H1 (cell line): ENCODE data around the gene AOAH. TPM values are rescaled to one million over a fixed set of nuclear protein-coding genes. Genes with fewer than 3 reads are reported as not detected.

Experiments used
- CTCF ChIA-PET: fragments of 300-600 bp; sonication (Branson Sonifier 250); formaldehyde crosslinking; loops from one replicate; lab custom pipeline; 2021; ENCODE audit not compliant: partially characterized antibody; lab: Charles Lee
- POLR2A ChIA-PET: fragments of 300-600 bp; sonication (Branson Sonifier 250); formaldehyde crosslinking; loops from one replicate; lab custom pipeline; 2021; ENCODE audit warnings: inconsistent platforms; ENCODE audit not compliant: partially characterized antibody; lab: Charles Lee
- DNase-seq, 2 experiments: peaks; one replicate each; pipeline versions ENCODE4 v3.0.0 to v3.0.0-alpha.2; 2010 to 2022; ENCODE audit warnings: low spot score in 2 of 2, low read depth in 1 of 2, mixed read lengths in 1 of 2
- FAIRE-seq: peaks from 2 replicates; lab custom pipeline; 2011; peaks lifted over from hg19 to GRCh38; lab: Jason Lieb, UNC
- H2AFZ ChIP-seq: 2 replicates; pipeline ENCODE4 v1.8.1; 2012; ENCODE audit warnings: low read length, inconsistent platforms
- H2AK5ac ChIP-seq: 2 replicates; pipeline ENCODE4 v1.6.1; 2013; ENCODE audit warnings: low read depth, low read length
- H2BK120ac ChIP-seq: replicated peaks from 2 replicates; pipeline ENCODE3; 2013; ENCODE audit warnings: low read depth, low read length, inconsistent platforms
- H2BK12ac ChIP-seq: 2 replicates; pipeline ENCODE4 v1.6.1; 2013; ENCODE audit warnings: low read depth, low read length
- H2BK15ac ChIP-seq: 2 replicates; pipeline ENCODE4 v1.6.1; 2013; ENCODE audit warnings: low read length
- H2BK20ac ChIP-seq: 2 replicates; pipeline ENCODE4 v1.6.1; 2013; ENCODE audit warnings: low read length
- H2BK5ac ChIP-seq: 2 replicates; pipeline ENCODE4 v1.6.1; 2013; ENCODE audit warnings: low read depth, low read length
- H3K14ac ChIP-seq: 2 replicates; pipeline ENCODE4 v1.6.1; 2013; ENCODE audit warnings: inconsistent platforms; ENCODE audit not compliant: insufficient read length
- H3K18ac ChIP-seq: 2 replicates; pipeline ENCODE4 v1.6.1; 2013; ENCODE audit warnings: low read length; ENCODE audit errors: extremely low read depth
- H3K23ac ChIP-seq: 2 replicates; pipeline ENCODE4 v1.6.1; 2013; ENCODE audit warnings: inconsistent platforms; ENCODE audit not compliant: insufficient read length
- H3K23me2 ChIP-seq: 2 replicates; pipeline ENCODE4 v1.6.1; 2013; ENCODE audit warnings: low read depth, low read length
- H3K27ac ChIP-seq: 2 replicates; pipeline ENCODE4 v1.6.1; 2011; ENCODE audit warnings: low read depth, low read length, inconsistent platforms
- H3K27me3 ChIP-seq, 4 experiments: replicated peaks in 1 of 4; 1 replicate in 1 of 4; 2 replicates in 3 of 4; pipeline versions ENCODE4 v1.6.1 to v1.8.1; 2011 to 2013; ENCODE audit warnings: low read length in 3 of 4, mild to moderate bottlenecking in 3 of 4, inconsistent platforms in 2 of 4, mixed read lengths in 2 of 4, moderate library complexity in 1 of 4; ENCODE audit not compliant: control insufficient read depth in 3 of 4, insufficient read depth in 3 of 4; ENCODE audit errors: extremely low read depth in 1 of 4
- H3K36me3 ChIP-seq, 4 experiments: 2 replicates each; pipeline versions ENCODE4 v1.6.1 to v1.8.1; 2011 to 2013; ENCODE audit warnings: mild to moderate bottlenecking in 4 of 4, low read length in 3 of 4, moderate library complexity in 2 of 4, control low read depth in 1 of 4, inconsistent platforms in 1 of 4; ENCODE audit not compliant: insufficient read depth in 4 of 4, control insufficient read depth in 2 of 4
- H3K4ac ChIP-seq: replicated peaks from 2 replicates; pipeline ENCODE3; 2013; ENCODE audit warnings: low read length, low read depth, mixed read lengths, inconsistent platforms; ENCODE audit not compliant: insufficient read length
- H3K4me1 ChIP-seq, 4 experiments: replicated peaks in 1 of 4; 1 replicate in 1 of 4; 2 replicates in 3 of 4; pipeline versions ENCODE4 v1.6.1 to v1.8.1; 2011 to 2013; ENCODE audit warnings: low read length in 3 of 4, inconsistent platforms in 2 of 4, mixed read lengths in 1 of 4; ENCODE audit not compliant: insufficient read depth in 4 of 4, control insufficient read depth in 3 of 4
- H3K4me2 ChIP-seq, 2 experiments: 2 replicates each; pipeline versions ENCODE4 v1.6.1 to v1.8.1; 2011 to 2013; ENCODE audit warnings: low read depth in 2 of 2, low read length in 2 of 2, control low read depth in 1 of 2, inconsistent platforms in 1 of 2, mild to moderate bottlenecking in 1 of 2; ENCODE audit not compliant: insufficient read depth in 1 of 2
- H3K4me3 ChIP-seq, 4 experiments: fragments of 200-600, 300-600 bp in 1 of 4; sonication (generic), shearing (Covaris generic), sonication (Bioruptor Twin) in 1 of 4; 2 replicates each; pipeline versions ENCODE4 v1.5.1 to v1.8.1; 2011 to 2016; ENCODE audit warnings: low read length in 4 of 4, low read depth in 3 of 4, control low read depth in 2 of 4, inconsistent platforms in 2 of 4, mild to moderate bottlenecking in 2 of 4, mixed read lengths in 1 of 4, moderate library complexity in 1 of 4; ENCODE audit not compliant: insufficient read depth in 2 of 4; ENCODE audit errors: extremely low read depth in 1 of 4
- H3K56ac ChIP-seq: replicated peaks from 2 replicates; pipeline ENCODE3; 2013; ENCODE audit warnings: low read depth, mild to moderate bottlenecking, mixed read lengths, low read length, inconsistent platforms; ENCODE audit not compliant: insufficient read length
- H3K79me1 ChIP-seq: 2 replicates; pipeline ENCODE4 v1.6.1; 2013; ENCODE audit warnings: low read depth, low read length, control low read depth
- H3K79me2 ChIP-seq, 2 experiments: 2 replicates each; pipeline versions ENCODE4 v1.6.1 to v1.8.1; 2012 to 2013; ENCODE audit warnings: low read length in 2 of 2, mild to moderate bottlenecking in 2 of 2, inconsistent platforms in 1 of 2; ENCODE audit not compliant: insufficient read depth in 2 of 2, control insufficient read depth in 1 of 2
- H3K9ac ChIP-seq, 4 experiments: replicated peaks in 1 of 4; 1 replicate in 1 of 4; 2 replicates in 3 of 4; pipeline versions ENCODE4 v1.6.1 to v1.8.1; 2011 to 2013; ENCODE audit warnings: low read depth in 3 of 4, low read length in 3 of 4, control low read depth in 2 of 4, mild to moderate bottlenecking in 2 of 4, moderate library complexity in 2 of 4, inconsistent platforms in 1 of 4; ENCODE audit errors: extremely low read depth in 1 of 4
- H3K9me3 ChIP-seq, 2 experiments: 2 replicates each; pipeline versions ENCODE4 v1.6.1 to v1.8.1; 2012 to 2013; ENCODE audit warnings: mild to moderate bottlenecking in 2 of 2, moderate library complexity in 2 of 2, control low read depth in 1 of 2, inconsistent platforms in 1 of 2, low read depth in 1 of 2, low read length in 1 of 2, mixed read lengths in 1 of 2; ENCODE audit not compliant: insufficient read depth in 2 of 2
- H4K20me1 ChIP-seq, 2 experiments: replicated peaks in 1 of 2; 2 replicates each; pipeline versions ENCODE3 to v1.8.1; 2011 to 2013; ENCODE audit warnings: inconsistent platforms in 2 of 2, low read length in 2 of 2, mild to moderate bottlenecking in 1 of 2; ENCODE audit not compliant: insufficient read depth in 2 of 2, control insufficient read depth in 1 of 2
- H4K5ac ChIP-seq: 2 replicates; pipeline ENCODE4 v1.6.1; 2013; ENCODE audit warnings: low read length, low read depth, mixed read lengths, inconsistent platforms; ENCODE audit not compliant: insufficient read length
- H4K8ac ChIP-seq: 2 replicates; pipeline ENCODE4 v1.8.0; 2013; ENCODE audit warnings: mild to moderate bottlenecking, moderate library complexity, low read length, inconsistent platforms; ENCODE audit not compliant: insufficient read depth; ENCODE audit errors: extremely low read depth
- H4K91ac ChIP-seq: replicated peaks from 2 replicates; pipeline ENCODE3; 2013; ENCODE audit warnings: low read length, mixed read lengths, inconsistent platforms; ENCODE audit not compliant: insufficient read length
- HDAC6 ChIP-seq: IDR thresholded peaks from one replicate; pipeline ENCODE4 v1.7.1; 2012; ENCODE audit warnings: low read depth, mild to moderate bottlenecking, inconsistent platforms, low read length, moderate library complexity
- WGBS, 2 experiments: shearing (Covaris generic) in 1 of 2; methylation state at CpG; one replicate each; pipeline versions ENCODE4 v1.1.6 to v1.1.7; 2013 to 2015; ENCODE audit warnings: low lambda C conversion rate in 2 of 2, mixed read lengths in 2 of 2, inconsistent platforms in 1 of 2, low coverage in 1 of 2, missing lambda C conversion rate in 1 of 2; ENCODE audit not compliant: insufficient replicate concordance in 2 of 2, insufficient coverage in 1 of 2, insufficient read length in 1 of 2; ENCODE audit errors: extremely low coverage in 1 of 2, missing lambda C conversion rate in 1 of 2; 5-methylcytosine and 5-hydroxymethylcytosine counted together
- polyA plus RNA-seq, 7 experiments: library from polyadenylated mRNA; depleted of rRNA in 3 of 7; stranded (reverse) in 5 of 7; unstranded in 2 of 7; fragments of >200 nt in 5 of 7; fragments of 200-250 nt in 2 of 7; gene quantifications; 1 replicate in 5 of 7; 2 replicates in 1 of 7; 4 replicates in 1 of 7; pipeline versions ENCODE4 v1.2.1 to v1.2.3, GENCODE V29; 2011 to 2013; ENCODE audit warnings: missing spikeins in 2 of 7, mixed read lengths in 2 of 7
- total RNA-seq: library from RNA; stranded (reverse); fragmentation: NEBNext Ultra II Directional; extraction: Animal tissue kit (Norgen Biotek cat#: 25700); gene quantifications from 2 replicates; pipeline ENCODE4 v1.2.1, GENCODE V29; 2021
- TF ChIP-seq, protein P1 (sequence below), 3 experiments: IDR thresholded peaks; 1 replicate in 2 of 3; 2 replicates in 1 of 3; pipeline versions ENCODE4 v1.5.1 to v1.6.1; 2011; ENCODE audit warnings: low read length in 3 of 3, mild to moderate bottlenecking in 3 of 3, inconsistent platforms in 2 of 3, low read depth in 1 of 3, moderate library complexity in 1 of 3; ENCODE audit not compliant: insufficient read depth in 1 of 3; ENCODE audit errors: control extremely low read depth in 1 of 3

AOAH gene
- total and polyA plus RNA-seq, 2 of the 8 experiments (the other 6 are each of a cell fraction or from before 2014, with no cell fraction given) = 0.08 TPM; not detected in 1

DNA sequence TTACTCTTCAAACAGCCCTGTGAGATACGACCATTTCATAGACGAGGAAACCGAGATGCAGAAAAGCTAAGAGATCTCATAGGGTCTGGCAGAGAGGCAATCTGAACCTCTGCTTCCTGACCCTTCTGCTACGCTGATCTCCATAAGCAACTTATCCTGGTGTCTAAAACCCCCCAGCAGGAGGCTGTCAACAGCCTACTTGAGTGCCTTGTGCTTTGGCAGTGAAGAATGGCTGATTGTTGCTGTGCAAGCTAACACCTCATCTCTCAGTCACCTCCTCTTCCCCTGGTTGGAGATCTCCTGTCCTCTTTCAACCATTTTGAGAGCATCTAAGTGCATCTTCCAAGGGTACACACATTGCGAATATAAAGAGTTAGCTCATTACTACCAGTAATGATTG lies 86.2 kb downstream of the AOAH start:
- CTCF ChIA-PET = interaction anchor here (0.6 to 1.9 kb wide), 11 partner anchors 8 to 563 kb away, joined by 3 to 17 read pairs (median 4); no protein-coding TSS in a partner anchor

More for the DNA sequence above, 86.2 kb downstream of the AOAH start:
- Histone ChIP-seq H3K4me1 (peaks cover 4 to 11% (median 6%) of the 10 kb centered on the region in 4 experiments; a peak in 6 of 7 replicates), H3K9me3 (no peaks in the 10 kb centered on the region), H2BK15ac (no peak overlapping the region), H3K27me3 (no peaks in the 10 kb centered on the region), H2BK120ac (no peak overlapping the region), H3K4me3 (no peak overlapping the region), H3K9ac (no peak overlapping the region), H3K36me3 (no peaks in the 10 kb centered on the region), H4K20me1 (no peaks in the 10 kb centered on the region), H3K23ac (no peak overlapping the region), H3K79me2 (no peaks in the 10 kb centered on the region), H4K5ac (no peak overlapping the region), H4K91ac (no peak overlapping the region), H2AK5ac (no peak overlapping the region), H3K56ac (no peak overlapping the region), H3K18ac (no peak overlapping the region), H3K4ac (no peak overlapping the region), H2BK12ac (no peak overlapping the region), H3K79me1 (no peaks in the 10 kb centered on the region), H4K8ac (no peak overlapping the region), H3K4me2 (no peak overlapping the region), H2BK5ac (no peak overlapping the region), H2BK20ac (no peak overlapping the region), H3K23me2 (no peaks in the 10 kb centered on the region), H3K27ac (no peak overlapping the region), H3K14ac (no peak overlapping the region), H2AFZ (no peak overlapping the region)
- no peak for TF ChIP-seq HDAC6
- TF ChIP-seq, protein P1, sequence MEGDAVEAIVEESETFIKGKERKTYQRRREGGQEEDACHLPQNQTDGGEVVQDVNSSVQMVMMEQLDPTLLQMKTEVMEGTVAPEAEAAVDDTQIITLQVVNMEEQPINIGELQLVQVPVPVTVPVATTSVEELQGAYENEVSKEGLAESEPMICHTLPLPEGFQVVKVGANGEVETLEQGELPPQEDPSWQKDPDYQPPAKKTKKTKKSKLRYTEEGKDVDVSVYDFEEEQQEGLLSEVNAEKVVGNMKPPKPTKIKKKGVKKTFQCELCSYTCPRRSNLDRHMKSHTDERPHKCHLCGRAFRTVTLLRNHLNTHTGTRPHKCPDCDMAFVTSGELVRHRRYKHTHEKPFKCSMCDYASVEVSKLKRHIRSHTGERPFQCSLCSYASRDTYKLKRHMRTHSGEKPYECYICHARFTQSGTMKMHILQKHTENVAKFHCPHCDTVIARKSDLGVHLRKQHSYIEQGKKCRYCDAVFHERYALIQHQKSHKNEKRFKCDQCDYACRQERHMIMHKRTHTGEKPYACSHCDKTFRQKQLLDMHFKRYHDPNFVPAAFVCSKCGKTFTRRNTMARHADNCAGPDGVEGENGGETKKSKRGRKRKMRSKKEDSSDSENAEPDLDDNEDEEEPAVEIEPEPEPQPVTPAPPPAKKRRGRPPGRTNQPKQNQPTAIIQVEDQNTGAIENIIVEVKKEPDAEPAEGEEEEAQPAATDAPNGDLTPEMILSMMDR (IDR thresholded peaks at IDR 0.05; ENCODE audit: control extremely low read depth in 1 of 3, insufficient read depth in 1 of 3, low read depth in 1 of 3, low read length in 3 of 3) = peak in 1 of 3 experiments; percentile 5; a peak in 1 of 4 replicates
- POLR2A ChIA-PET = interaction anchor here (1.4 kb wide), 1 partner anchor 14 kb away, joined by 6 read pairs; no protein-coding TSS in a partner anchor
- FAIRE-seq (no peak), DNase-seq (no peak)
- 94% methylated on average over 5 of the region's 5 CpGs; no CpG with 5 or more reads in 1 of the 2 experiments for WGBS, 2 experiments
